ENCODE measurements around the gene MIAT.

The MIAT gene

GRCh38 chr22:26632422-26633155 lies 24.8 kb upstream of the MIAT start:
- no peak for DNase-seq (ENCODE audit: low read depth in 2 of 2)

GRCh38 chr22:26634189-26634588 lies 23.2 kb upstream of the MIAT start:
- DNase-seq (ENCODE audit: low read depth in 2 of 2): no peak

- DNase-seq (ENCODE audit: low read depth in 2 of 2): no peak
Observed at GRCh38 chr22:26635117-26635516, 22.3 kb upstream of the MIAT start.

- DNase-seq (ENCODE audit: low read depth in 2 of 2): no peak
Observed at GRCh38 chr22:26636296-26636695, 21.1 kb upstream of the MIAT start.

- peak; percentile 60 to 74 for DNase-seq (ENCODE audit: low read depth in 2 of 2)
Observed at GRCh38 chr22:26642465-26643417, 14.6 kb upstream of the MIAT start.

GRCh38 chr22:26643418-26644100 lies 13.8 kb upstream of the MIAT start:
- DNase-seq (ENCODE audit: low read depth in 2 of 2): no peak

- DNase-seq (ENCODE audit: low read depth in 2 of 2): no peak
Observed at GRCh38 chr22:26646158-26646557, 11.2 kb upstream of the MIAT start.

GRCh38 chr22:26648011-26648497 lies 9.3 kb upstream of the MIAT start:
- no peak for DNase-seq (ENCODE audit: low read depth in 2 of 2)

- no peak for DNase-seq (ENCODE audit: low read depth in 2 of 2)
Observed at GRCh38 chr22:26648528-26649388, 8.6 kb upstream of the MIAT start.

GRCh38 chr22:26650722-26651421 lies 6.5 kb upstream of the MIAT start:
- DNase-seq (ENCODE audit: low read depth in 2 of 2): no peak

GRCh38 chr22:26651815-26652214 lies 5.6 kb upstream of the MIAT start:
- DNase-seq (ENCODE audit: low read depth in 2 of 2): no peak

GRCh38 chr22:26658161-26658560 lies 773 bp downstream of the MIAT start:
- no peak for DNase-seq (ENCODE audit: low read depth in 2 of 2)

- peak; percentile 69 for DNase-seq (ENCODE audit: low read depth in 2 of 2)
Observed at GRCh38 chr22:26658671-26659478, 1.5 kb downstream of the MIAT start.

GRCh38 chr22:26660356-26660755 lies 3.0 kb downstream of the MIAT start:
- DNase-seq (ENCODE audit: low read depth in 2 of 2): no peak

GRCh38 chr22:26660961-26661578 lies 3.7 kb downstream of the MIAT start:
- no peak for DNase-seq (ENCODE audit: low read depth in 2 of 2)

GRCh38 chr22:26662160-26662559 lies 4.8 kb downstream of the MIAT start:
- DNase-seq (ENCODE audit: low read depth in 2 of 2): no peak

- no peak for DNase-seq (ENCODE audit: low read depth in 2 of 2)
Observed at GRCh38 chr22:26663374-26663923, 6.1 kb downstream of the MIAT start.

GRCh38 chr22:26665813-26666231 lies 8.4 kb downstream of the MIAT start:
- DNase-seq (ENCODE audit: low read depth in 2 of 2): no peak

GRCh38 chr22:26667140-26667539 lies 9.8 kb downstream of the MIAT start:
- DNase-seq (ENCODE audit: low read depth in 2 of 2): no peak

Measured in stimulated activated CD4-positive, alpha-beta T cell treated with anti-CD3 and anti-CD28 coated beads, Interleukin-1b, Interleukin-23, amount 100 ng/mL, for 4 hours (primary cell).